Smooth muscle cell of the brain vasculature (primary cell): ENCODE measurements around the gene PDLIM3.
"Not testable (repeated sequence)": the region's sequence is repeated elsewhere in the genome, so short reads cannot be mapped to it uniquely, and the experiment has no call there.

ENCODE experiments used
- DNase-seq: peaks from one replicate; pipeline ENCODE4 v3.0.0-alpha.2; 2012; ENCODE audit warnings: low read depth, low spot score

PDLIM3 gene

GRCh38 chr4:185554365-185555126 lies 19.2 kb upstream of the PDLIM3 start:
- no peak for DNase-seq

- DNase-seq = no peak
Observed at GRCh38 chr4:185552254-185552653, 16.9 kb upstream of the PDLIM3 start.

GRCh38 chr4:185550933-185551332 lies 15.6 kb upstream of the PDLIM3 start:
- no peak for DNase-seq

GRCh38 chr4:185549095-185549639 lies 13.9 kb upstream of the PDLIM3 start:
- no peak for DNase-seq

GRCh38 chr4:185548587-185548986 lies 13.3 kb upstream of the PDLIM3 start:
- no peak for DNase-seq

- no peak for DNase-seq
Observed at GRCh38 chr4:185546335-185546734, 11.0 kb upstream of the PDLIM3 start.

GRCh38 chr4:185542626-185543315 lies 7.5 kb upstream of the PDLIM3 start:
- DNase-seq = no peak

- no peak for DNase-seq
Observed at GRCh38 chr4:185541251-185541727, 6.0 kb upstream of the PDLIM3 start.

GRCh38 chr4:185540487-185541120 lies 5.3 kb upstream of the PDLIM3 start:
- DNase-seq = no peak

- DNase-seq = no peak
Observed at GRCh38 chr4:185540040-185540439, 4.7 kb upstream of the PDLIM3 start.

GRCh38 chr4:185538806-185539205 lies 3.5 kb upstream of the PDLIM3 start:
- no peak for DNase-seq

GRCh38 chr4:185536411-185536709 lies 1.1 kb upstream of the PDLIM3 start:
- DNase-seq = no peak

- no peak for DNase-seq
Observed at GRCh38 chr4:185535612-185536410, 504 bp upstream of the PDLIM3 start.

GRCh38 chr4:185534511-185534865 lies 819 bp downstream of the PDLIM3 start:
- no peak for DNase-seq

- DNase-seq = no peak
Observed at GRCh38 chr4:185532795-185533324, 2.4 kb downstream of the PDLIM3 start.

GRCh38 chr4:185532293-185532692 lies 3.0 kb downstream of the PDLIM3 start:
- no peak for DNase-seq

- not testable (repeated sequence) for DNase-seq
Observed at GRCh38 chr4:185531654-185532053, 3.7 kb downstream of the PDLIM3 start.

GRCh38 chr4:185529413-185529812 lies 5.9 kb downstream of the PDLIM3 start:
- no peak for DNase-seq

- DNase-seq = no peak
Observed at GRCh38 chr4:185524888-185525863, 10.1 kb downstream of the PDLIM3 start.

- no peak for DNase-seq
Observed at GRCh38 chr4:185523862-185524261, 11.4 kb downstream of the PDLIM3 start.
